Mesenchymal stem cell (in vitro differentiated cells and primary cell): ENCODE results near the gene CATSPERE.
"Not testable (repeated sequence)": the region's sequence is repeated elsewhere in the genome, so short reads cannot be mapped to it uniquely, and the experiment has no call there.

Source experiments
- DNase-seq: peaks from one replicate; pipeline ENCODE4 v3.0.0-alpha.2; 2013
- H2AFZ ChIP-seq: one replicate; pipeline ENCODE4 v1.6.1; 2013; ENCODE audit warnings: low read depth, mild to moderate bottlenecking, control low read depth, inconsistent platforms, low read length, moderate library complexity
- H2AK5ac ChIP-seq: 2 replicates; pipeline ENCODE4 v1.6.1; 2013; ENCODE audit warnings: low read length, moderate library complexity, mild to moderate bottlenecking, inconsistent platforms; ENCODE audit not compliant: severe bottlenecking
- H2BK120ac ChIP-seq: one replicate; pipeline ENCODE4 v1.6.1; 2013; ENCODE audit warnings: low read depth, mild to moderate bottlenecking, inconsistent platforms, low read length, moderate library complexity
- H2BK12ac ChIP-seq, 2 experiments: one replicate each; pipeline ENCODE4 v1.6.1; 2013; ENCODE audit warnings: inconsistent platforms in 2 of 2, low read length in 2 of 2, mild to moderate bottlenecking in 2 of 2, moderate library complexity in 2 of 2, control low read depth in 1 of 2
- H2BK15ac ChIP-seq: one replicate; pipeline ENCODE4 v1.6.1; 2013; ENCODE audit warnings: mild to moderate bottlenecking, low read depth, inconsistent platforms; ENCODE audit not compliant: poor library complexity, severe bottlenecking
- H2BK5ac ChIP-seq: 2 replicates; pipeline ENCODE4 v1.6.1; 2013; ENCODE audit warnings: low read depth, mild to moderate bottlenecking, low read length, control low read depth, inconsistent platforms; ENCODE audit not compliant: poor library complexity, severe bottlenecking
- H3K14ac ChIP-seq, 2 experiments: one replicate each; pipeline ENCODE4 v1.6.1; 2013; ENCODE audit warnings: inconsistent platforms in 2 of 2, low read length in 2 of 2, control low read depth in 1 of 2, mild to moderate bottlenecking in 1 of 2, moderate library complexity in 1 of 2
- H3K18ac ChIP-seq, 2 experiments: one replicate each; pipeline ENCODE4 v1.6.1; 2013; ENCODE audit warnings: inconsistent platforms in 2 of 2, low read length in 2 of 2, control low read depth in 1 of 2, low read depth in 1 of 2, mild to moderate bottlenecking in 1 of 2
- H3K23ac ChIP-seq, 2 experiments: one replicate each; pipeline ENCODE4 v1.6.1; 2013; ENCODE audit warnings: inconsistent platforms in 2 of 2, low read length in 2 of 2, mild to moderate bottlenecking in 2 of 2, moderate library complexity in 2 of 2, control low read depth in 1 of 2
- H3K27ac ChIP-seq: 2 replicates; pipeline ENCODE4 v1.5.1; 2013; ENCODE audit warnings: mild to moderate bottlenecking, moderate library complexity, low read length, control low read depth, inconsistent platforms; ENCODE audit not compliant: poor library complexity, severe bottlenecking
- H3K27me3 ChIP-seq, 2 experiments: 2 replicates each; pipeline versions ENCODE4 v1.6.1 to v1.7.0; 2013; ENCODE audit warnings: low read length in 2 of 2, mild to moderate bottlenecking in 2 of 2, moderate library complexity in 2 of 2, control low read depth in 1 of 2, inconsistent platforms in 1 of 2; ENCODE audit not compliant: control insufficient read depth in 1 of 2, insufficient read depth in 1 of 2
- H3K36me3 ChIP-seq, 2 experiments: 2 replicates each; pipeline versions ENCODE4 v1.6.1 to v1.7.0; 2013; ENCODE audit warnings: low read length in 2 of 2, control low read depth in 1 of 2, inconsistent platforms in 1 of 2, low read depth in 1 of 2, mild to moderate bottlenecking in 1 of 2; ENCODE audit not compliant: insufficient read depth in 2 of 2, control insufficient read depth in 1 of 2
- H3K4ac ChIP-seq, 2 experiments: one replicate each; pipeline ENCODE4 v1.6.1; 2013; ENCODE audit warnings: inconsistent platforms in 2 of 2, low read length in 2 of 2, mild to moderate bottlenecking in 2 of 2, moderate library complexity in 2 of 2, control low read depth in 1 of 2, low read depth in 1 of 2
- H3K4me1 ChIP-seq: 2 replicates; pipeline ENCODE4 v1.6.1; 2013; ENCODE audit warnings: low read depth, low read length, control low read depth; ENCODE audit not compliant: control insufficient read depth, insufficient read depth
- H3K4me2 ChIP-seq: 2 replicates; pipeline ENCODE4 v1.6.1; 2013; ENCODE audit warnings: low read length, mild to moderate bottlenecking, inconsistent platforms; ENCODE audit not compliant: poor library complexity, severe bottlenecking
- H3K4me3 ChIP-seq, 2 experiments: 2 replicates each; pipeline versions ENCODE4 v1.5.1 to v1.7.0; 2013; ENCODE audit warnings: low read length in 2 of 2, mild to moderate bottlenecking in 2 of 2, control low read depth in 1 of 2, low read depth in 1 of 2; ENCODE audit not compliant: insufficient read depth in 1 of 2
- H3K79me1 ChIP-seq: replicated peaks from 2 replicates; pipeline ENCODE4 v1.6.1; 2013; ENCODE audit warnings: mild to moderate bottlenecking, control low read depth, low read length, inconsistent platforms; ENCODE audit not compliant: poor library complexity, severe bottlenecking
- H3K9ac ChIP-seq: 2 replicates; pipeline ENCODE4 v1.7.0; 2013; ENCODE audit warnings: mild to moderate bottlenecking, low read length, moderate library complexity
- H3K9me3 ChIP-seq: 2 replicates; pipeline ENCODE4 v1.7.0; 2013; ENCODE audit warnings: mild to moderate bottlenecking, low read length; ENCODE audit not compliant: control insufficient read depth
- H4K8ac ChIP-seq: one replicate; pipeline ENCODE4 v1.6.1; 2013; ENCODE audit warnings: inconsistent platforms, mild to moderate bottlenecking, low read length, moderate library complexity
- H4K91ac ChIP-seq: one replicate; pipeline ENCODE4 v1.6.1; 2013; ENCODE audit warnings: mild to moderate bottlenecking, low read length, inconsistent platforms
- WGBS: methylation state at CpG from one replicate; pipeline ENCODE4 v1.1.7; 2013; ENCODE audit warnings: mixed read lengths; 5-methylcytosine and 5-hydroxymethylcytosine counted together

Gene CATSPERE

DNA sequence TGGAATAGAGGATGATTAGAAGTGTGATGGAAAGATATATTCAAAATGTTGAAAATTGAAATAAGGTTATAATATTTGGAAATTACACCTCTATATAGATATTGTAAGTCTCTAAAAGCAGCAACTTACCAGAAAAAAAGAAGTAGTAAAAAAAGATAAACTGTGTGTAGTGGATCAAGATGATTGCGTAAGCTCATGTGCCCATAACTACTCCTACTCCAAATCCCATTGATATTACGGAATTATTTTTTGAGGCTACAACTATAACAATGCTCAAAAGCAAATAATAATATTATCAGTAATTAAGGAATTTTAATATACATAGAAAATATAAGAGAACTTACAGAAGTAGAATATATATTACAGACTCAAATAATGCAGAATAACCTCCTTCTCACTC is 33.6 kb downstream of the CATSPERE start:
- Histone ChIP-seq H2BK12ac (no peak overlapping the region), H2BK120ac (no peak overlapping the region), H2AFZ (no peak overlapping the region), H3K4me2 (no peak overlapping the region), H3K79me1 (no peaks in the 10 kb centered on the region), H3K18ac (no peak overlapping the region), H2AK5ac (no peak overlapping the region), H2BK5ac (no peak overlapping the region), H2BK15ac (no peak overlapping the region), H3K4me3 (no peak overlapping the region), H3K36me3 (no peaks in the 10 kb centered on the region), H3K4ac (no peak overlapping the region), H4K91ac (no peak overlapping the region), H3K9me3 (no peaks in the 10 kb centered on the region), H3K23ac (no peak overlapping the region), H3K27me3 (no peaks in the 10 kb centered on the region), H3K14ac (no peak overlapping the region), H3K4me1 (no peaks in the 10 kb centered on the region), H3K9ac (no peak overlapping the region), H4K8ac (no peak overlapping the region), H3K27ac (no peak overlapping the region)
- no peak for DNase-seq
- WGBS, result no CpG with 5 or more reads among the region's 2 CpGs

DNA sequence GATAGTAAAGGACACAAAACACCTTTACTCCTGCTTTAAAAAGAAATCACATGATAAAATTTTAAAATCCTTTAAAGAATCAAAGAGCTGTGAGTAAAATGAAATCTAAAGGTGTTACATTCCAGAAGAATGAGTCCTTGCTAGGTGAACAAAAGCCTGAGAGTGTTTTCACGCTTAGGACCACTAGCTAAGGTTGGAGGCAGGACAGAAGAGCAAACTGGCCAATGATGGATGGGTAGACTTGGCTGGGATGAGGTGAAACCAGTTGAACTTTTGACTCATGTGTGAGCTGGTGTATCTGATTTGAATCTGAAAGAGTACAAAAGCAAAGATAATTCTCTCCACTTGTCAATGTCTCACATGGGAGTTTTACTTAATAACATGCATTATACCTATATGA is 35.1 kb downstream of the CATSPERE start:
- no peak overlapping the region for H3K4ac ChIP-seq
- H3K27me3 ChIP-seq, result no peaks in the 10 kb centered on the region
- no peak overlapping the region for H3K4me3 ChIP-seq
- no peak overlapping the region for H2BK120ac ChIP-seq
- no peaks in the 10 kb centered on the region for H3K79me1 ChIP-seq
- H3K9ac ChIP-seq, result no peak overlapping the region
- H2BK5ac ChIP-seq, result no peak overlapping the region
- no peak overlapping the region for H2BK15ac ChIP-seq
- H3K23ac ChIP-seq, result no peak overlapping the region
- no peak for DNase-seq
- no peak overlapping the region for H3K27ac ChIP-seq
- no peak overlapping the region for H4K8ac ChIP-seq
- H3K9me3 ChIP-seq, result peaks cover 3% of the 10 kb centered on the region
- H2AFZ ChIP-seq, result no peak overlapping the region
- H3K36me3 ChIP-seq, result no peaks in the 10 kb centered on the region
- H2AK5ac ChIP-seq, result no peak overlapping the region
- no peaks in the 10 kb centered on the region for H3K4me1 ChIP-seq
- 8% methylated on average over 1 of the region's 1 CpG for WGBS
- no peak overlapping the region for H3K14ac ChIP-seq
- no peak overlapping the region for H2BK12ac ChIP-seq
- no peak overlapping the region for H3K4me2 ChIP-seq
- no peak overlapping the region for H4K91ac ChIP-seq
- H3K18ac ChIP-seq, result no peak overlapping the region

DNA sequence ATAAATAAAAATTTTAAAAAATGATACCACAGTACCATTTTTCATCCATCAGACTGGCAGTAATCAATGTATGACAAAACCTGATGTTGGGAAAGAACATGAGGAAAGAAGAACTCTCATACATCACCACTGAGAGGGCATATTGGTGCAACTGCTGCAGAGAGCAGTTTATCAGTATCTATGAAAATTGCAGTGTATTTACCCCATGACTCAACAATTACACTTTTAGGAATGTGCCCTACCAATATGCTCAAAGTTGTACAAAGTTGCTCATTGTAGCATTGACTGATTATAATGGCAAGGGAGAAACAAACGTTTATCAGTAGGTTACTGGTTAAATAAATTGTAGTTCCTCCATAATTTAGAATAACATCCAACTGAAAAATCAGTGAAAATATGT is 36.7 kb downstream of the CATSPERE start:
- no CpG with 5 or more reads among the region's 1 CpG for WGBS
- Histone ChIP-seq H2AK5ac (no peak overlapping the region), H3K79me1 (no peaks in the 10 kb centered on the region), H3K14ac (no peak overlapping the region), H3K4me1 (no peaks in the 10 kb centered on the region), H2AFZ (no peak overlapping the region), H4K91ac (no peak overlapping the region), H2BK12ac (no peak overlapping the region), H2BK15ac (no peak overlapping the region), H3K9ac (no peak overlapping the region), H2BK5ac (no peak overlapping the region), H3K23ac (no peak overlapping the region), H3K18ac (no peak overlapping the region), H3K4ac (no peak overlapping the region), H3K27ac (no peak overlapping the region), H3K27me3 (no peaks in the 10 kb centered on the region), H4K8ac (no peak overlapping the region), H3K4me3 (no peak overlapping the region), H2BK120ac (no peak overlapping the region), H3K9me3 (peaks cover 3% of the 10 kb centered on the region), H3K36me3 (no peaks in the 10 kb centered on the region), H3K4me2 (no peak overlapping the region)
- no peak for DNase-seq

GRCh38 chr1:244499484-244499883 is 38.4 kb downstream of the CATSPERE start:
- H4K8ac ChIP-seq, H2BK12ac ChIP-seq, H3K36me3 ChIP-seq, H3K18ac ChIP-seq, H3K27me3 ChIP-seq, H2AFZ ChIP-seq, H2AK5ac ChIP-seq, H3K9me3 ChIP-seq, H2BK5ac ChIP-seq, H3K4ac ChIP-seq, H3K14ac ChIP-seq, H3K4me1 ChIP-seq, DNase-seq, H3K79me1 ChIP-seq, H4K91ac ChIP-seq, H2BK120ac ChIP-seq, H3K4me2 ChIP-seq, H3K4me3 ChIP-seq, H3K27ac ChIP-seq, H2BK15ac ChIP-seq, H3K23ac ChIP-seq, H3K9ac ChIP-seq: not testable (repeated sequence)
- 100% methylated on average over 1 of the region's 2 CpGs for WGBS
